ENCODE measurements around the gene COMMD9.

GRCh38 chr11:36265793-36266628, 23.2 kb downstream of the COMMD9 start:
- TF ChIP-seq, protein P1, sequence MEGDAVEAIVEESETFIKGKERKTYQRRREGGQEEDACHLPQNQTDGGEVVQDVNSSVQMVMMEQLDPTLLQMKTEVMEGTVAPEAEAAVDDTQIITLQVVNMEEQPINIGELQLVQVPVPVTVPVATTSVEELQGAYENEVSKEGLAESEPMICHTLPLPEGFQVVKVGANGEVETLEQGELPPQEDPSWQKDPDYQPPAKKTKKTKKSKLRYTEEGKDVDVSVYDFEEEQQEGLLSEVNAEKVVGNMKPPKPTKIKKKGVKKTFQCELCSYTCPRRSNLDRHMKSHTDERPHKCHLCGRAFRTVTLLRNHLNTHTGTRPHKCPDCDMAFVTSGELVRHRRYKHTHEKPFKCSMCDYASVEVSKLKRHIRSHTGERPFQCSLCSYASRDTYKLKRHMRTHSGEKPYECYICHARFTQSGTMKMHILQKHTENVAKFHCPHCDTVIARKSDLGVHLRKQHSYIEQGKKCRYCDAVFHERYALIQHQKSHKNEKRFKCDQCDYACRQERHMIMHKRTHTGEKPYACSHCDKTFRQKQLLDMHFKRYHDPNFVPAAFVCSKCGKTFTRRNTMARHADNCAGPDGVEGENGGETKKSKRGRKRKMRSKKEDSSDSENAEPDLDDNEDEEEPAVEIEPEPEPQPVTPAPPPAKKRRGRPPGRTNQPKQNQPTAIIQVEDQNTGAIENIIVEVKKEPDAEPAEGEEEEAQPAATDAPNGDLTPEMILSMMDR (conservative IDR thresholded peaks at IDR 0.05; ENCODE audit: low read depth, low read length) = peak; percentile 100
- TF ChIP-seq EZH2 (IDR thresholded peaks at IDR 0.05; ENCODE audit: borderline replicate concordance, low read depth, low read length, poor library complexity, severe bottlenecking) = no peak

Measured in A673 (cell line).